ENCODE results near the gene NMNAT1. TPM values are rescaled to one million over a fixed set of nuclear protein-coding genes. Genes with fewer than 3 reads are reported as not detected.

NMNAT1 gene
- total RNA-seq, 1 experiment from 2014 or later: 13.4 TPM

- no peak overlapping the region for H3K4me2 ChIP-seq
- H3K9me3 ChIP-seq (ENCODE audit: insufficient read depth, low read depth): no peaks in the 10 kb centered on the region
- no peak for TF ChIP-seq EZH2 (IDR thresholded peaks at IDR 0.05; ENCODE audit: low read depth)
- TF ChIP-seq CTCF (conservative IDR thresholded peaks at IDR 0.05): no peak
- no peaks in the 10 kb centered on the region for H3K9me2 ChIP-seq (ENCODE audit: insufficient read depth)
- no peak overlapping the region for H3K27ac ChIP-seq
- H3K4me1 ChIP-seq (replicated peaks; ENCODE audit: insufficient read depth): no peaks in the 10 kb centered on the region
- H4K20me1 ChIP-seq (ENCODE audit: insufficient read depth): no peaks in the 10 kb centered on the region
- H3K4me3 ChIP-seq: no peak overlapping the region
- no peaks in the 10 kb centered on the region for H3K36me3 ChIP-seq (ENCODE audit: low read depth)
- ChIA-PET CTCF (interaction anchor here (0.6 kb wide), 1 partner anchor 47 kb away, joined by 9 read pairs; no protein-coding TSS in a partner anchor), POLR2A (ENCODE audit: unreplicated experiment) (interaction anchor here (0.6 kb wide), 1 partner anchor 48 kb away, joined by 5 read pairs; no protein-coding TSS in a partner anchor)
- H3K79me2 ChIP-seq (ENCODE audit: low read depth): no peaks in the 10 kb centered on the region
- no TSS peak for BruUV-seq (replicated peaks)
- intact Hi-C loops (cut with micrococcal nuclease; ENCODE audit: unreplicated experiment): no loop called here
- no peak for DNase-seq
- H3F3A ChIP-seq (ENCODE audit: insufficient read depth, low read depth): no peaks in the 10 kb centered on the region
- no peaks in the 10 kb centered on the region for H3K27me3 ChIP-seq (ENCODE audit: insufficient read depth, low read depth)
- H2AFZ ChIP-seq: no peak overlapping the region
Measured at GRCh38 chr1:9960706-9961562, 17.7 kb downstream of the NMNAT1 start.

- Histone ChIP-seq H4K20me1 (ENCODE audit: insufficient read depth) (no peaks in the 10 kb centered on the region), H2AFZ (no peak overlapping the region), H3K4me2 (no peak overlapping the region), H3F3A (ENCODE audit: insufficient read depth, low read depth) (no peaks in the 10 kb centered on the region), H3K27me3 (ENCODE audit: insufficient read depth, low read depth) (no peaks in the 10 kb centered on the region), H3K79me2 (ENCODE audit: low read depth) (no peaks in the 10 kb centered on the region), H3K4me3 (no peak overlapping the region), H3K27ac (no peak overlapping the region), H3K9me3 (ENCODE audit: insufficient read depth, low read depth) (no peaks in the 10 kb centered on the region), H3K4me1 (replicated peaks; ENCODE audit: insufficient read depth) (no peaks in the 10 kb centered on the region), H3K9me2 (ENCODE audit: insufficient read depth) (no peaks in the 10 kb centered on the region), H3K36me3 (ENCODE audit: low read depth) (no peaks in the 10 kb centered on the region)
- BruUV-seq (replicated peaks): no TSS peak
- ChIA-PET CTCF (no interaction called here), POLR2A (ENCODE audit: unreplicated experiment) (interaction anchor here (0.6 kb wide), 1 partner anchor 1090 kb away, joined by 3 read pairs; no protein-coding TSS in a partner anchor)
- DNase-seq: no peak
- intact Hi-C loops (cut with micrococcal nuclease; ENCODE audit: unreplicated experiment): no loop called here
- TF ChIP-seq EZH2 (IDR thresholded peaks at IDR 0.05; ENCODE audit: low read depth): no peak
- TF ChIP-seq CTCF (conservative IDR thresholded peaks at IDR 0.05): no peak
Measured at GRCh38 chr1:9984253-9984652, 41.0 kb downstream of the NMNAT1 start.

DNA sequence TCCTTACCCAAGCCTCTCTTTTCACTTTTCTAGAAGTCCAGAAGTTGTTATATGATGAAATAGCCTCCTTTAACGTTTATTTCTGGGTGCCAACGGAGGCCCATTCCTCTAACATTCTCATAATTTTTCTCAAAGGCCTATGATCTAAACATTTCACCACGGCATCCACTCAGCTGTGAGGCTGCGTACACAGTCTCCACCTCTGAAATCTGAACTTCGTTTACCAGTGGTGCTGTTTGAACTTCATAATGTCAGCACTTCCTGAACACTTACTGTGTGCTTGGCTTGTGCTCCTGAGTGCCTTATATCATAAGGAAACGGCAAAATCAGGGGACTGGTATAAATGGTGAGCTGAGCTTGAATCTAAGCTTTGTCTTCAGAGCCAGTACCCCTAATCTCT, 41.7 kb downstream of the NMNAT1 start:
- Histone ChIP-seq H3K36me3 (ENCODE audit: low read depth) (no peaks in the 10 kb centered on the region), H3K9me3 (ENCODE audit: insufficient read depth, low read depth) (no peaks in the 10 kb centered on the region), H3K4me3 (no peak overlapping the region), H3K79me2 (ENCODE audit: low read depth) (no peaks in the 10 kb centered on the region), H3K27me3 (ENCODE audit: insufficient read depth, low read depth) (no peaks in the 10 kb centered on the region), H3K27ac (no peak overlapping the region), H3K9me2 (ENCODE audit: insufficient read depth) (no peaks in the 10 kb centered on the region), H3K4me1 (replicated peaks; ENCODE audit: insufficient read depth) (no peaks in the 10 kb centered on the region), H3F3A (ENCODE audit: insufficient read depth, low read depth) (no peaks in the 10 kb centered on the region), H4K20me1 (ENCODE audit: insufficient read depth) (no peaks in the 10 kb centered on the region), H3K4me2 (no peak overlapping the region), H2AFZ (no peak overlapping the region)
- CTCF ChIA-PET: no interaction called here
- intact Hi-C loops (cut with micrococcal nuclease; ENCODE audit: unreplicated experiment): no loop called here
- no TSS peak for BruUV-seq (replicated peaks)
- POLR2A ChIA-PET (ENCODE audit: unreplicated experiment): no interaction called here
- no peak for DNase-seq
- TF ChIP-seq CTCF (conservative IDR thresholded peaks at IDR 0.05) (no peak), EZH2 (IDR thresholded peaks at IDR 0.05; ENCODE audit: low read depth) (no peak)

Measured in PC-9 (cell line).